NCI-H345 (cell line): ENCODE results near the gene SCN7A.

Experiments used
- DNase-seq: peaks from one replicate; lab custom pipeline; 2025; lab: John Stamatoyannopoulos, UW

The SCN7A gene

DNA sequence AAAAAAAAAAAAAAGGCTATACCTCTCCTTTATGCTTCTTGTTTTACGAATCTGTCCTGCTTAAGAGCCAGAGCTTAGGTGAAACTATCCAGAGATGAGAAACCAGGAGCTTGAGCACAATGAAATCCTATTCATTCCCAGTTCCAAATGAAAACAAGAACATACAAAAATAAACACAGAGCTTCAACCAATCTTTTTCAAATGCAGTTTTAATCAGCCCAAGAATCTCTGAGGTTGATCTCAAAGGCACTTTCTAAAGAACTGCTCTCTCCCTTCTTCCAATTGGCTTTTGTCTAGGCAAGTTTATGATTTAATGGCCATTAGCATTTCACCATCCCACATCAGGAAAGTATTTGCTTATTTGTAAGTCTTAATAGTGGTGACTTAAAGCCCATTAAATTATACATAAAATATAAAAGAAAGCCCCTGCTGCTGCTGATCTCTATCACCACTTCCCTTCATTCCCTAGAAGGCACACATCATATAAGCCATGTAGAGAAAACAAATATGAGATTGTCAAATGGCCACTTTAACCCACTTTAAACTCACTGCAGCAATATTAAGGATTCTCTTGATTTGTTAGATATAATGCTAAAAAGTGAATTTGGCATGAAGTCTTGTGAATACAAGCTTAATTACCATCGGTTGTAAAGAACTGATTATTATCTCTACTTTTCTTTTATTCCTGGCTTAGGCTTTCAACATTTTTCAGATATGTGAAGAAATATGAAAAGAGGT, 89.0 kb downstream of the SCN7A start:
- DNase-seq = no peak

DNA sequence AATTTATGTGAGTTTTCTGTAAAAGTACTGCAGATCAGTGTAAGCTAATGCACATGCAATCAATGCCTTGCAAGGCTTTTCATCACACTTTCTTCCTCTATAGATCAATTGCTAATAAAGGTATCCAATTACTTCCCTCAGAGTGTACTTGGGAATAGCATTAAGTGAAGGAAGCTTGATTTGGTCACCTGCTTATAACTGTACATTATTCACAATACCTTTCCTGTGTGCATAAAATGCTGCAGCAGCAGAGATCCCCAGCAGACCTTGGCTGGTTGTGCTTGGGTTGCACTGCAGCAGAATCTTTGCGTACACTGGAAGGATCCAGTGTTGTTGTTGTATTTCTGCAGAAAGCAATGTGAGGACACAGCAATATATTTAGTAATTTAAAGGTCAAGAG, 99.8 kb downstream of the SCN7A start:
- DNase-seq = no peak

DNA sequence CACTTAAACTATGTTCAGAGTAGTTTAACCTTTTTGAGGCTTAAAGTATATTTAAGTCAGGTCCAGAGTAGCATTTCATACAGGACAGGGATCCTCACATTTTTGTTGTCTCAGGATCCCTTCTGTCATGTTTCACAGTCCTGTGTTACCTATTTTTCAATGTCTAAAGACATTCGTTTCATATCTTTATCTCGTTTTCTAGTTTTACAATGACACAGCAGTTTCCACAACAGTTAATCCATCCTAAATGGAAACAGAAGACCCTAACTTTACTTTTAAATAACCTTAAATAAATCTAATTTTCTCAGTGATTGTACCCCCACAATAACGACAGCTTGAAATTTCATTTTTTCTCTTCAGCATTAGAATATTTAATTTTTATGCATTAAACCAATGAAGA, 101.0 kb downstream of the SCN7A start:
- DNase-seq = no peak

DNA sequence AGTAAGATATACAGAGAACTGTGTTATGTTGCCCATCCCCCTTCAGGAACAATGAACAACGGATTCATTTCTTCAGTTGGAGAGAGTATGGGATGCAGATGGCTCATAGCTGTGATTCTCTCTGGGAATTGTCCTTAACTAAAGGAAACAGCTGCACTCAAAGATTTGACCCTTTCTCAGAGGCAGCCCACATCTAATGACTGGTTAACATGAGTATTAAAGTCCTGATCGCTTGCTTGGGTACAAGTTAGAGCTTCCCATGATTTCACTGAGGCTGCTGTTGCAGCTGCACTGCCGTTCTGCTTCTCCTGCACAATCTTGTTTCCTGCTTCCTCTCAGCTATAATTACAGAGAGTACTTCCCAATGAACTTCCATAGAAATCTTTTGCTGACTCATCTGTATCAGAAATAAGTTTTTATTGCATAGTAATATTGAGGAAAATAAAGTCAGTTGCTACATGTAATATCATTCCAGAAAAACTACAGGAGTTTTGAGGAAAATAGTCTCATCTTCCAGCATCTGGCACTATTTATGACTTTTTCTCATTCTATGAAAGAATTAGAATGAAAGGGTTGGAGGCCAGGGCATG, 105.5 kb downstream of the SCN7A start:
- DNase-seq = no peak

DNA sequence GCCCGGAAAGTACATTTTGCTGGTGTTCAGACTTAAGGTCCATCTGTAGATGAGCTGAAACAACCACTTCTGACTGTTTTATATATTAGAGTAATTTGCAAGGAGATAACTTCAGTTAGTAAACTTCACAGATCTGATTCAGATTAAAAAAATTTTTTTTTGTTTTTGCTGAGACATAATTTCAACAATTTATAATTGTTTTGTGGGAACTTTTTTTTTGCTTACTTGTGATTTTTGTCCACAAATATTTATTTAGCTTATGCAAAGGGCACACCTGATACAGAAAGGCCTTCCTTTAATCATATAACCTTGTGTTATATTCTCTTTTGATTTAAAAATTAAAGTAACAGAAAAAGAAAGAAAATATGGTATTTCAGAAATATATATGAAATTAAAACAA, 108.7 kb downstream of the SCN7A start:
- DNase-seq = no peak

DNA sequence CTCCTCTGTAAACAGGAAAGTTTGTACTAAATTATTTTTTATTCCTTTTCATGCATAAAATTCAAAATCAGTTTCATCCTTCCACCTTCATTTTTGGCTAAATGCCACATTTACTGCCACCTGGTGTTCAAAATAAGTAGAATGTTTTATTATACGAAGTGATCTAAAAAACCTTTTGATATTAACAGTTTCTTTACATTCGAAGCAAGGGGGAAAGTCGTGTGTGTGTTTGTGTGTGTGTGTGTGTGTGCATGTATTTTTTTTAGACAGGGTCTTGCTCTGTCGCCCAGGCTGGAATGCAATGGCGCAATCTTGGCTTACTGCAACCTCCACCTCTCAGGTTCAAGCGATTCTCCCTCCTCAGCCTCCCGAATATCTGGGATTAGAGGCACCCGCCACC, 109.3 kb downstream of the SCN7A start:
- DNase-seq = peak; percentile 26

DNA sequence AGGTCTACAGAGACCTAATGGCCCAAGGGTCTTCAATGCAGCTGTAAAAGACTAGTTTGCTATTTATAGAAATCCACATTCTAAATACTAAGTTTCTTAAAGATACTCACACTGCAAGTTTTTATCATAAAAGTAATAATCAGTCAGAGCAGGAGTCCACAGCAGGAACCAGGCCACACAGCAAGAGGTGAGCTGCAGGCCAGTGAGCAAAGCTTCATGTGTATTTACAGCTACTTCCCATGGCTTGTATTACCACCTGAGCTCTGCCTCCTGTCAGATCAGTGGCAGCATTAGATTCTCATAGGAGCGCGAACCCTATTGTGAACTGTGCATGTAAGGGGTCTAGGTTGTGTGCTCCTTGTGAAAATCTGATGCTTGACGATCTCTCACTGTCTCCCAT, 111.6 kb downstream of the SCN7A start:
- DNase-seq = no peak

DNA sequence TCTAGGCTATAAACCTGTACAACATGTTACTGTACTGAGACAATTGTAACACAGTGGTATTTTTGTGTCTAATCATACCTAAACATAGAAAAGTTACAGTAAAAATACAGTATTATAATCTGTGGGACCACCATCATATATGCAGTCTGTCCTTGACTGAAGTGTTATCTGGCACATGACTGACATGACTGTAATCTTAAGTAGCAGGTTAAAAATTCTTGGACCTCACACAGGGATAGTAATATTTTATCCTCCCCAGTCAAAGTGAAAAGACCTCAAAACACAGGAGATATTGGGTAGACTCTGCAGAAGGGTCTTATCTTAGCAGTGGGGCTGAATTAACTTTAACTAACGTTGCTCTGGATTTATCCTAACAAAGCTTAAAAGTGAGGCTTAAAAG, 113.4 kb downstream of the SCN7A start:
- DNase-seq = no peak

DNA sequence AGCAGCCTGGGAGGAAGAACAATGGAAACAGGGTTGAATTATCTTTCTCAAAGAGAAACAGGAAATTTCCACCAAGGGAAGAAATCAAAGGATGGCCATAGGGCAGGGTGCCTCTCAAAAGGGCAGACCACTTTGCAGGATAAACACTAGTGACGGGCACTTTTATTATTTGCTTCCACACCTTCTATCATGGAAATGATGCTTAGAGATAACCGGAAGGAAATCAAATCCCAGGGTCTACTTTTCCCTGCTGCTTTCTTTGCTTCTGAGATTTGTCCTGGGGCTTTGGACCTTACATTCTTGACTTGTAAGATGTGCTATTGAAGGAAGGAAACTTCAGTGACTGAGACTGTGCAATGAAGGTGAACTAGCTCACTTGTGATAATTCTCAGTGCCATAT, 117.2 kb downstream of the SCN7A start:
- no peak for DNase-seq

DNA sequence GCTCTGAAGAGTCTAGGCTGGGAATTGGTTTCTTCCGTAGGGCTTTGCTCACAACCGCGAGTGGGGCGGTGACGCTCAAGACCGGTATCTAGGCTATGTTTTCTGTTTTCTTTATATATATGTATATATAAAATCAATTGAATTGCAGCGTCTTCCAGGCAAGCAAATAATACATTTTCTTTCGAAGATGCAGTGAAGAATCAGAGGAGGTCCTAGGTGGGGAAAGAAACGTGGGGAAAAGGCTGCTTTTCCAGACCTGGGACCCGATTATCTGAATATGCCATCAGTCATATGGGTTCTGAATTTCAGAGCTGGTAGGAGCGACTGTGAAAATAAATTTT, 117.6 kb downstream of the SCN7A start:
- no peak for DNase-seq

DNA sequence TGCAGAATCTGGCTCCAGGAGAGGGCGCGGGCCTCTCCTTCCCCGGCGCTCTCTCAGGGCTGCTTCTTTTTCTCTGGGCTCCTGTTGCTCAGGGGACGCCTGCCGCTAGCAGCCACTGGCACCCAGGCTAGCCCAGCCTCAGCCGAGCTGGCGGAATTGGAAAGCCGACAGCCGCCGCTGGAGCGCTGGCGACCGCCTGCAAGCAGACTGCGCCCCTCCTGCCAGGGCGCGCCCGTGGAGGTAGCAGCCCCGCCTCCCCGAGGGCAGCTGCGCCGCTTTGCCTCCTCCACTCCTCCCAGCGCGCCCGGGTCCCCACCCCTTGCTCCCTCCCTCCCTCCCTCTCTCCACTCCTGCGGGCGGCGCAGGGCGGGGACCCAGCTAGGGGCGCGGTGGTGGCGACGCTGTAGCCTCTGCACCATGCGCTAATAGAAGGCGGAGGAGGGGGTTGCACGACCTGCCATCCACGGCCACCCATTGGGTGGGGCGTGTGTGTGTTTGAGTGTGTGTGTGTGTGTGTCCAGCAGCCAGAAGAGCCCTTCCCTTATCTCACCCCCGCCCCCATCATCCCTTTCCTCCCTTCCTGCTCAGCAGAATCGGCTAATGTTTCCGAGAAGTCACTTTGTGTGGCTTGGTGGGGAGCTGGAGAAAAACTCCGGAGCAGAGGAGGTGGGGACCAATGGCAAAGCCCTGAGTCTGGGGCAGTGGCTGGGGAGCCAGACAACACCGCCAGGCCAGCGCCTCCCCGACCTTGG, 118.1 kb downstream of the SCN7A start, which contains the start of gene SCN9A:
SCN9A (minus strand) TSS at position 209 of the 752 bp plus-strand sequence. CDS start 64,188 bp downstream, outside the sequence.
- peak; percentile 90 for DNase-seq

DNA sequence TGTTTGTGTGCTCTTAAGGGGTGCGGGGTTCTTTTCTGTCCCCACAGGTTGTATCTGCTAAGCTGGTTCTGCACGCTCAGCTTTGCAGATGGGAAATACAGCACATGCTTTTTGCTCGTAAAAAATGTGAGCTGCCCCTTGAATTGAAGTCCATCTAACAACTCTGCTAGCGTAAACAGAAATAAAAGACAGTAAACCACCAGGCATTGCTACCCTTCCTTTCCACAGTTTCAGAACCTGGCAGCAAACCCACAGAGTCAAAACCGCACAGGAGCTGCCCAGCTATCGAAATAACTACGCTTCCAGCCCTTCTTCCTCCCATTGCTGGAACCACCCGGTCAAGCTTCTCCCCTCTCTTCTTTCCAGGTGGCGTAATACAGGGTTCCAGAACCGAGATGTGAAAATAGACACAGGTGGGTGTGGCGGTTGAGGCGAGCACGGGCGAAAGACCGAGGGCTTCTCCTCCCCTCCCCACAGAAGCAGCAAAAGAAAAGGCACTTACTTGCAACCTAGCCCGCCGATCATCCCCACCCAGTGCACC, 118.8 kb downstream of the SCN7A start:
- DNase-seq = peak; percentile 63

DNA sequence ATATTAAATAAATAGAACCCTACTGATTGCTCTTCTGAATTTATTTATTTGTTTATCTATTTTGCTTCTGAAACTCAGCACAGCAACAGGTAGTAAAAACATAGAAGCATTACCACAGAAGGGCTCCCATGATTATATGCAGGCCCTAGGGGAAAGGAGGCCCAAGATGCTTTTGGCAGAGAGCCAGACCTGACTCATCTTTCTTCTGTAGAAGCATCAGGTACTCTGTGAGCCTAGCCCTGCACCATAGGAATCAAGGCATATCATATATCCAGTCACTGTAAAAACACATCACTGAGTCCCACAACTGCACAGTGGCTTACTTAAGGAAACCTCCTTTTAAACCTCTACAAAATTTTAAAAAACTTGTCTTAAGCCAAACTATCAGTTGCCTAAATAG, 120.1 kb downstream of the SCN7A start:
- DNase-seq = peak; percentile 90

DNA sequence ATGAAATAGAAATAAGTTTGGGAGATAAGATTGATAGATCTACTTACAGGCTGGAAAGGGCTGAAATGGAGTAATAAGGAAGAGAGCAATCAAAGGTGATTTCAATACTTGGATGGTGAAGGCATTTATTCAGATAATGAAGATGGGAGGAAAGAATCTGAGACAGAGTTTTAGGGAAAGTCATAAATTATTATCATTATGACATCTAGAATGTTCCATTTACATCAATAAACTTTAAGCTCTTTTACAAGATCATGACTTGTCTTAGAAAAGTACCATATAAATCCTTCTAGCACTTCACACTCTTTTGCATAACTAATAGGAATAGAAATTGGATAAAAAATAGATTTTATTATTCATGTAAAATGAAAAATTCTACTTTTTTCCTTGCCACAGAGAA, 120.5 kb downstream of the SCN7A start:
- no peak for DNase-seq

DNA sequence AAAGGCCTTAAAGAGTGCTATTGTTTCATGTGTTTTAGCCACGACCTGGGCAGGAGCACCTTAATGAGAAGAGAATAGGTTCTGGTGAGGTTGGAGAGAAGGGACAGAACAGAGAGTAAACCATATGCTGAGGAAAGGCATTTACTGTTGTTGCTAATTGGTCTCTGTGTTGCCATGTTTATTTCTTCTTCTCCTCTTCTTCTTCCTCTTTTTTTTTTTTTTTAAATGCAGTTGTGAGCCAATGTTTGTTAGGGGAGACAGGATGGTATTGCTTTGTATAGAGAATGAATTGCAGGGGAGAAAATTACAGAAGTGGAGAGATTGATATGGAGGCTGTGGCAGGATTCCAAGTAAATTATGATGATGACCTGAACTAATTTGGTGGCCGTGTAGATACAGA, 120.9 kb downstream of the SCN7A start:
- DNase-seq = no peak

DNA sequence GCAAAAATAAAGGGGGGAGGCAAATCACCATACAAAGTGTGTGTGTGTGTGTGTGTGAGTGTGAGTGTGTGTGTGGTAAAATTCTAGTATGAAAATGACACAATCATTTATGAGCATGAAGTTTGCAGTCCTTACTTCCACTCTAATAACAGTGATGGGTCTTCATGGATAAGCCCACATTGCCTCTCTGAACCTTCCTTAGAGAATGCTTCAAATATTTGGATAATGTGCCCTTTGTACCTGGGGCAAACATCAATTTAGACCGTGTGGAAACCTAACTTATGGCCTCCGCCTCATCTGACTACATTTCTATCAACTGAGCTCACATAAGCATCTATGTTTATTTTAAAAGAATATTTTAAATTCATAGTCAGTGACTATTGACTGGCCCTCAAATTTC, 122.0 kb downstream of the SCN7A start:
- DNase-seq = no peak

DNA sequence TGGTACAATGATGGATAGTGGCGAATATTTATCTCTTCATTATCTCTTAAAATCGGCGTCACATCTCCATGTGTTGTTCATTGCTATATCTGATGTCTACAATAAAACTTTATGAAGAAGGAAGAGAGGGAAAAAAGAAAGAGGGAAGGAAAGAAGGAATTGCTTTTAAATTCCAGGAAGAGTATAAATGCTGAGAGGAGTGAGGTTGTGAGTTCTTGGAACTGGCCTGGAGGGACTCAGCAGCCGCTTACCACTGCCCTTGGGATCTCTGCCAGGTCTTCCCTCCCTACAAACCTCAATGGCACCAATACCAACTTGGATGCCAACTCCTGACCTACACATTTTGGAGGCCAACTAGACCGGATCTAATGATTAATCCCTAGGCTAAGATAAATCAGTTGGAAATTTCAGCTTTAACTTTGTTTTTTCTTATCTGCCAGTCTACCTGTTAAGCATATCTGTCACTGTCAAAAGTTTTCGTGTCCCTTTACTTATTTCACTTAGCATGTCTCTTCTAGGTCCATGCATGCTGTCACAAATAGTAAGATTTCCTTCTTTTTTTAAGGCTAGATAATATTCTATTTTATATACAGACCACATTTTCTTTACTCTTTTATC, 128.1 kb downstream of the SCN7A start:
- DNase-seq = no peak

DNA sequence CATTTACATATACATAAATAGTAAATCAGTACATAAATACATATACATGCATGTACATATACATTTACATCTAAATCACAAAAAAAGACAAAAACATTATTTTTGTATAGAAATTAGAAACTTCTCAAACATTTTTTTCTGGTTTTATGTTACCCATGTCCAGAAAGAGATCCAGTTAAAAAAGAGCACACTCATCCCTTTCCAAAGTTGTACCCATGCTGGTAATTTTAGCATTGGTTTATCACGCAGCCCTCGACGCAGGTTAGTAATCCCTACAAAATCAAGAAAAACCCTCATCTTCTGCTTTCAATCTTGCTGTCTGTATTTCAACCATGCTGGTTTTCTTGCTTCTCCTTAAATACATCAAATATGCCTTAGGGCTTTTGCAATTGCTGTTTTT, 128.8 kb downstream of the SCN7A start:
- DNase-seq = no peak

DNA sequence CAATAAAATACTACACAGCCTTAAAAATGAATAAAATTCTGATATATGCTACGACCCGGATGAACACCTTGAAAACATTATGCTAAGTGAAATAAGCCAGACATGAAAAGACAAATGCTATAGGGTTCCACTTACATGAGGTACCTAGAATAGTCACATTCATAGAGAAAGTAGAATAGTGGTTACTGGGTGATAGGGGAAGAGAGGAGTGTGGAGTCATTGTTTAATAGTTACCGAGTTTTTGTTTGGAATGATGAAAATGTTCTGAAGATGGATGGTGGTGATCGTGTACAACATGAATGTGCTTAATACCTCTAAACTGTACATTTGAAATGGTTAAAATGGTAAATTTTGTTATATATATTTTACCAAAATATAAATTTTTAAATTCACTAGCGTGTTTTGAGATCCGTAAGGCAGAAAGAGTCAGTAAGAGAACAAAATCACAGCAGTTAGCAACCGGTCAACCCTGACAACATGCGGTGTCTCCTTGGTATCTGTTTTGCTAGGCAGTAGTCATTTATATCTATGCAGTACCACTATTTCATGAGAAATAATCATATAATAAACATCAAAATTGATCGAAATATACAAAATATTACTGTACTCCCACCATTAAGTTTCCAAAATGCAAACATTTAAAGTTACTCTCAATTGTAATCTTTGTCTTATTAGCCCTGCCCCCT, 129.4 kb downstream of the SCN7A start:
- no peak for DNase-seq

DNA sequence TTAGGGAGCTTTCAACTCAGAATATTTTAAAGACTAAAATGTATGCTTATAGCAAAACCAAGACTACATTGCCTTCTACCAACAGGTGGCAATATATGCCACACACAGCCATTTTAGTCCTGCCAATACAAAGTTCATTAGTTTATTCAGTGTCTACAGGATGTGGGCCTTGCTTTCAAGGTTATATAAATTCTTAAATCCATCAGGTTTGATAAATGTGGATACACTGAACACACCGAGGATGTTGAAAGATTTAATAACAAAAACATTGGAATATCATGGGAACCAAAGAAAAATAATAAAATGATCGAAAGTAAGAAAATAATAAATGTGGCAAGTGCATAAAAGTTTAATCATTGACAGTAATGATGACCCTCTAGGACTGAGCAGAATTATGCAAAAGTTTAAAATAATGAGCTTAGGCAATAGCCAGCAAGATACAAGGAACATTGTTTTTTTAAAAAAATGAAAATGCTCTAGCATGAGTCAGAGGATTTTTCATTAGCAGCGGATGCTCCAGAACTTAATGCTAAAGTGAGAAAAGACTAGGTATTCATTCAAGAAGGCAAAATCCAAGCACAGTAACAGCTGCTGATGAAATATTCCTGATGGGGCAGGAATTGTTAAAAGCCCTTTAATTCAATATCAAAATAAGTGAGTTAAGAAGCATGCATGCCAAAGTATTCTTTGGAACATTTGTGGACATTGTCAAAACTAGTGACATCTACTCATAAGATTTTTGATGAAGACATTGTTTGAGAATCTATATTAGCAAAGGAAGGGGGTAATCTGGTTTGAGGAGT, 132.5 kb downstream of the SCN7A start:
- DNase-seq = peak; percentile 21

DNA sequence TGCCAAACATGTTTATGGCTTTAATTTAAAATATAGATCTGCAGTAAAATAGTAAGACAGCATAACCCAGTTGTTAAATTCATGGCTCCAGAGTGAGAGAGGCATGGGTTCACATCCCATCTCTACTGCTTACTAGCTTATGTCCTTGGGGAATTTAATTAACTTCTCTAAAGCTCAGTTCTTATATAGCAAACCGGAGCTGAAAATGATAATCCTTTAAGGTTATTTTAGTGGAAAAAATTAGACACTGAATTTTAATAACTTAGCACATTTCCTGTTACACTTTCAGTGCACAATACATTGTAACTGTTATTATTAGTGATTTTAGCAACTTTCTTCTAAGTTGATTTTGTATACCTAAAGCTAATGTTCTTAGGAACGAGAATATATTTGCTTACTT, 133.1 kb downstream of the SCN7A start:
- no peak for DNase-seq
